GM12891 (cell line): ENCODE measurements around the gene CHD9.

Experiments used
- POLR2AphosphoS5 ChIP-seq: IDR thresholded peaks from 2 replicates; pipeline ENCODE4 v1.6.1; 2011; ENCODE audit warnings: low read depth, low read length, control low read depth
- TAF1 ChIP-seq: IDR thresholded peaks from 2 replicates; pipeline ENCODE4 v1.6.1; 2011; ENCODE audit warnings: low read depth, low read length, control low read depth

- no peak for TF ChIP-seq POLR2AphosphoS5
- TF ChIP-seq TAF1 = no peak
These were observed 17.0 kb downstream of the CHD9 start for GRCh38 chr16:53071748-53072301.
